ENCODE data around the gene CLIC2. TPM values are rescaled to one million over a fixed set of nuclear protein-coding genes. Genes with fewer than 3 reads are reported as not detected.
"Not testable (repeated sequence)": the region's sequence is repeated elsewhere in the genome, so short reads cannot be mapped to it uniquely, and the experiment has no call there.

CLIC2 gene
- 17.0 TPM for total RNA-seq
- long read RNA-seq, partial matches to known transcripts, result 1 of 3 reads
- long read RNA-seq, other reads (novel, unspliced or antisense), result 0 of 3 reads

- peak; percentile 81 for ATAC-seq
- intact Hi-C loops (cut with DNase I), result no loop called here
- DNase-seq (ENCODE audit: missing footprints), result no peak
Measured at GRCh38 chrX:155334486-155335336, at the start of gene CLIC2. TSS of gene CLIC2 (minus strand) at chrX:155334614. CDS start at chrX:155334427, 187 bp downstream.

DNA sequence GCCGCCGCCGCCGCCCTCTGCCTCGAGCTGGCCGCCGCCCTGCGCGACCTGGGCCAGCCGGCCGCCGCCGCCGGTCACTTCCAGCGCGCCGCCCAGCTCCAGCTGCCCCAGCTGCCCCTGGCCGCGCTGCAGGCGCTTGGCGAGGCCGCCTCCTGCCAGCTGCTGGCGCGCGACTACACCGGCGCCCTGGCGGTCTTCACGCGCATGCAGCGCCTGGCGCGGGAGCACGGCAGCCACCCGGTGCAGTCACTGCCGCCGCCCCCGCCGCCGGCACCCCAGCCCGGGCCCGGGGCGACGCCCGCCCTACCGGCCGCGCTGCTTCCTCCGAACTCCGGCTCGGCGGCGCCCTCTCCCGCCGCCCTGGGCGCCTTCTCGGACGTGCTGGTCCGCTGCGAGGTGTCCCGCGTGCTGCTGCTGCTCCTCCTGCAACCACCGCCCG, 48.1 kb upstream of the CLIC2 start:
- intact Hi-C loops (cut with DNase I); DNase-seq (ENCODE audit: missing footprints): not testable (repeated sequence)
- ATAC-seq, result peak; percentile 64

- ATAC-seq, result peak; percentile 89
- intact Hi-C loops (cut with DNase I); DNase-seq (ENCODE audit: missing footprints): not testable (repeated sequence)
Measured at GRCh38 chrX:155381843-155382528, 47.6 kb upstream of the CLIC2 start, which contains the start of gene F8A2. TSS of gene F8A2 (plus strand) at chrX:155382095. CDS start at chrX:155382115, 20 bp downstream.

DNA sequence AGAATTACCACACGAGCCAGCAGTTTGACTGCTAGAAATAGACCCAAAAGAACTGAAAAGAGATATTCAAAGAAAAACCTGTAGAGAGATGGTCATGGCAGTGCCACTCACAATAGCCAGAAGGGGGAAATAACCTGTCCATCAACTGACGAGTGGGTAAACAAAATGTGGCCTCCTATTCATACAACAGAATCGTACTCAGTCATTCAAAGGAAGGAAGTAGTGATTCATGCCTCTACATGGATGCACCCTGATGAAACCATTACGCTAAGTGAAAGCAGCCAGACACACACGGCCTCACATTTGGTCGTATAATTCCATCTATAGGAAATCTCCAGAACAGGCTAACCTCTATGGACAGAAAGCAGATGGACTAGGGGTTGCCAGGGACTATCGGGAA, 45.4 kb upstream of the CLIC2 start:
- intact Hi-C loops (cut with DNase I); ATAC-seq; DNase-seq (ENCODE audit: missing footprints): not testable (repeated sequence)

DNA sequence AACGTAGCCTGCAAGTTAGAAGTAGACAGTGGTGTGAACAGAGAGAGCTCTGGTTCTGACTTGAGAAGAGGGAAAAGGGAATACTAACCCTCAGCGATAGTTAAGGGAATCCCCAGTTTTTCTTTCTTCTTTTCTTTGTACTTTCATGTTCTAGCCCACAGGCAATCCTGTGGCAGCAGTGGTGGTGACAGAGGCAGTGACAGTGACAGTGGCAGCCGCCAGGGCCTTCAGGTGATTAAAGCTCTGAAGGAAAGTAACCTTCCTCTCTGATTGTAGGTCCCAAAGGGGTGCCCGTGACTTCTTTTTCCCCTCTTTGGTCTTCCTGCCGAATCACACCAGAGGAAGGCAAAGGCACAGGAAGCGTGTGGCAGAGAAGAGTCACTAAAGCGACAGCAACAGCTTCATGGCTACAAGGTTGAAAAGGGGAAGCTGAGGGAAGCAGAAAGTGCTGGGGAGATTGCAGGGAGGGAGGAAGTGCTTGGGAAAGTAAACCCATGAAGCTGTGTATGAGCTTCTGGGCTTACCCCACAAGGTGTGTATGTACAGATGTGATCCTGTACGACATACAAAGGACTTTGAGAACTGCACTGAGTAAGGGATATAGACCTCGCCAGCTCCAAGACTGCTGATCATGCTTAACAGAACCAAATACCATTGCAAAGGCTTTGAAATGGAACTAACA, 39.5 kb upstream of the CLIC2 start:
- intact Hi-C loops (cut with DNase I); DNase-seq (ENCODE audit: missing footprints): not testable (repeated sequence)
- ATAC-seq, result peak; percentile 13

- not testable (repeated sequence) for DNase-seq (ENCODE audit: missing footprints); ATAC-seq
Measured at GRCh38 chrX:155363712-155364111, 29.3 kb upstream of the CLIC2 start.

GRCh38 chrX:155349448-155349847, 15.0 kb upstream of the CLIC2 start:
- DNase-seq (ENCODE audit: missing footprints); intact Hi-C loops (cut with DNase I); ATAC-seq: not testable (repeated sequence)

More at GRCh38 chrX:155363712-155364111, 29.3 kb upstream of the CLIC2 start:
- intact Hi-C loops (cut with DNase I), result not testable (repeated sequence)

DNA sequence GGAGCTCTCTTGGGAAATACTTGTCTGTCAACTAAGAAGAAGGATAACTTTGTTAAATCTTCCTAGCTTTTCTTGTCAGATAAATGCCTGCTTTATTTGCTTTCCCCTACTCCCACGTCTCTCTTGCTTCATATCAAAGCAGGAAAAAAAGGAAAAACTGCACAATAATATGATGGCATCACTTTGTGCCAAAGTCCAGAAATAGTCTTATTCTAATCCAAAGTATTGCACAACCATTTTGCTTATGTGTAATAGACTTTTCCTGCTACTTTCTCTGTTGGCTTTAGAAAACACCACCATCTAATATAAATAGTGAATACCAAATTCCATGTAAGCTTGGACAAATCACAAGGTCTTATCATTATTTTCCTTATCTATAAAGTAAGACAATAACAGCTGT, 11.3 kb upstream of the CLIC2 start:
- intact Hi-C loops (cut with DNase I); DNase-seq (ENCODE audit: missing footprints); ATAC-seq: not testable (repeated sequence)

DNA sequence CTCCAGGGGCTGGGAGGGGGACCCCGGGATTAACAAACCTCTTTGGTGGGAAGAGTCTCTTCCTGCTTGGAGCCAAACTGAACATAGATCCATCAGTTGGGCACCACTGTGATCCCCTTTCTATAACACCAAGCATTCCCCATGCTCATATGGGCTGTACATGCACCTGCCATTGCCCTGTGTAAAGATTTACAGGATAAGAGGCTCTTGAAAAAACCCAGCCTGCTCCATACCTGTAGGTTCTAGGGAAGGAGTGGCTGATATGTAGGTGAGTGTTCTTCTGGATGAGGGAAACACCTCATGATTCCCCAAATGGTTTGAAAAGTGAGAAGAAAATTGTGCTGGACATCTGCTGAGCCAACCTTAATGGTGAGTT, 911 bp upstream of the CLIC2 start:
- DNase-seq (ENCODE audit: missing footprints); intact Hi-C loops (cut with DNase I); ATAC-seq: not testable (repeated sequence)

DNA sequence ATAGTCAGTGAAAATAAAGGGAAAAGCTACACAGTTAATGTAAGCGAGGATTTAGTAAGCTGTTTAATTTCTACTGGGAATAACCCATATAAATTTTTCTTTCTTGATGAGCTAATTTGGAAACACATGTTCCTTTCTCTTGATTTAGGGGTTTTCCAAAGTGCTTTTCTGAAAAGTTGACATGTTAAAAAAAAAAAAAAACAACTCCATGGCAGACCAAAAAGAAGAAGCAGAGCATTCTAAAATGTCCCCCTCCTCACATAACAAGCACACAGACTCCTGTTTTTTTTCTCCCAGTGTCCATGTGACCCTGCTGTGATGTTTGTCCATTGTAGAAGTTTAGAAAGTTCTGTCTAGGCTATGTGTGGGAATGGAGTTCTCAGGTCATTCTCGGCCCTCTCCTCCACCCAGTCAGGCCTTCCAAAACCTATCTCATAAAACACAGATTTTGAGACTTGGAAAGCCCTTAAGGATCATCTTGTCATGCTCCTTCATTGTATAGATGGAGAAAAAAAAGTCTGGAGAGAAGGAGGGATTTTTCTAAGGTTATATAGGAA, 792 bp downstream of the CLIC2 start:
- DNase-seq (ENCODE audit: missing footprints) (no peak), ATAC-seq (no peak)
- intact Hi-C loops (cut with DNase I), result no loop called here

- intact Hi-C loops (cut with DNase I), result no loop called here
- no peak for DNase-seq (ENCODE audit: missing footprints)
- no peak for ATAC-seq
Measured at GRCh38 chrX:155330992-155331391, 3.4 kb downstream of the CLIC2 start.

DNA sequence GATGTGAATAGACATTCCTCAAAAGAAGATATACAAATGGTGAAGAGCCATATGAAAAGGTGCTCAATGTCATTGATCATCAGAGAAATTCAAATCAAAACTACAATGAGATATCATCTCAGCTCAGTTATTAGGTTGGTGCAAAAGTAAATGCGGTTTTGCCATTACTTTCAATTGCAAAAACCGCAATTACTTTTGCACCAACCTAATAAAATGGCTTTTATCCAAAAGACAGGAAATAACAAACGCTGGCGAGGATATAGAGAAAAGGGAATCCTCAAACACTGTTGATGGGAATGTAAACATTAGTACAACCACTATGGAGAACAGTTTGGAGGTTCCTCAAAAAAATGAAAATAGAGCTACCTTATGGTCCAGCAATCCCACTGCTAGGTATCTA, 5.1 kb downstream of the CLIC2 start:
- DNase-seq (ENCODE audit: missing footprints), result no peak
- no peak for ATAC-seq
- intact Hi-C loops (cut with DNase I), result no loop called here

DNA sequence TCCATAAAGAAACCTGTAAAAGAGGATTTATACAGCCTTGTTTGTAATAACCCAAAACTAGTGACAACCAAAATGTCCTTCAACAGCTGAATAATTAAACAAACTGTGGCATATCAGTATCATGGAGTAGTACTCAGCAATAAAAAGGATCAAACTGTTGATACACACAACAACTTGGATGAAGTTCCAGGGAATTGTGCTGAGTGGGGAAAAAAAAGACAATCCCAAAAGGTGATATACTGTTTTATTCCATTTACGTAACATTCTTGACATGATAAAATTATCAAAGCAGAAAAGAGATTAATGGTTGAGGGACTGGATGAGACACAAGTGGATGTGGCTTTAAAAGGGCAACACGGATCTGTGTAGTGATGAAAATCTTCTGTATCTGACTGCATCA, 7.8 kb downstream of the CLIC2 start:
- DNase-seq (ENCODE audit: missing footprints), result no peak
- intact Hi-C loops (cut with DNase I), result no loop called here
- ATAC-seq, result no peak

DNA sequence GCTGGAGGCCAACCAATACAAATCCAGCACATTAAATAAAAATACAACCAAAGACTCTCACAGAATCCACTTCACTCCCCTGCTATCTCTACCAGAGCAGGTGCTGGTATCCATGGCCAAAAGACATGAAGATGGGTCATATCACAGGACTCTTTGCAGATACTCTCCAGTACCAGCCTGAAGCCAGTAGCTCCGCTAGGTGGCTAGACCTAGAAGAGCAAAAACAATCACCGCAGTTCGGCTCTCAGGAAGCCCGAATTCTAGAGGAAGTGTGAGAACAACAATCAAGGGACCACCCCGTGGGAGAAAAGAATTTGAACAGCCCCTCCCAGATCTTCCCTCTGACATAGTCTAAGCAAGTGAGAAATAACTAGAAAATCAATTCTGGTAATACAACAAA, 20.2 kb downstream of the CLIC2 start:
- DNase-seq (ENCODE audit: missing footprints), result no peak
- intact Hi-C loops (cut with DNase I), result no loop called here
- no peak for ATAC-seq

GRCh38 chrX:155313766-155314165, 20.6 kb downstream of the CLIC2 start:
- intact Hi-C loops (cut with DNase I), result no loop called here
- ATAC-seq, result no peak
- DNase-seq (ENCODE audit: missing footprints), result no peak

DNA sequence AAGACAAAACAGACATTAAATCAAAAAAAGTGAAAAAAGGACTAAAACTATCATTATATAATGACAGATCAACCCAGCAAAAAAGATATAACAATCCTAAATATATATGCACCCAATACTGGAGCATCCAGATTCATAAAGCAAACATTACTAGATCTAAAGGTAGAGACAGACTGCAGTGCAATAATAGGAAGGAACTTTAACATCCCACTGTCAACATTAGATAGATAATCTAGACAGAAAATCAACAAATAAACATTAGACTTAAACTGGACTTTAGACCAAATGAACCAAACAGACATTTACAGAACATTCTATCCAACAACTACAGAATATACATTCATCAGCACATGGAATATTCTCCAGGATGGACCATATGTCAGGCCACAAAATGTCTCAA, 40.6 kb downstream of the CLIC2 start:
- intact Hi-C loops (cut with DNase I), result no loop called here

GRCh38 chrX:155279873-155280272, 54.5 kb downstream of the CLIC2 start:
- DNase-seq (ENCODE audit: missing footprints), result no peak
- intact Hi-C loops (cut with DNase I), result no loop called here
- ATAC-seq, result no peak

More for the DNA sequence above, 40.6 kb downstream of the CLIC2 start:
- DNase-seq (ENCODE audit: missing footprints) (no peak), ATAC-seq (no peak)

DNA sequence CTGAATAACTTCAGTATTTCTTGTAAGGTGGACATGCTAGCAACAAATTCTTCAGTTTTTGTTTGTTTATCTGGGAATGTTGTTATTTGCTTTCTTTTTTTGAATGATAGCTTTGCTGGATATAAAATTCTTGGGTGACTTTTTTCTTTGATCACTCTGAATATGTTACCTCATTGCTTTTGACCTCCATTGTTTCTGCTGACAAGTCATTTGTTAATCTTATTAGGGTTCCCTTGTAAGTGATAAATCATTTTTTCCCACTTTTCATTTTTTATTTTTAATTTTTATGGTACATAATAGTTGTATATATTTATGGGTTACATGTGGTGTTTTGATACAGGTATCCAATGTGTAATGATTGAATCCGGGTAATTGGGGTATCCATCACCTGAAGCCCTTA, 63.4 kb downstream of the CLIC2 start:
- intact Hi-C loops (cut with DNase I), result no loop called here
- no peak for ATAC-seq
- DNase-seq (ENCODE audit: missing footprints), result no peak

DNA sequence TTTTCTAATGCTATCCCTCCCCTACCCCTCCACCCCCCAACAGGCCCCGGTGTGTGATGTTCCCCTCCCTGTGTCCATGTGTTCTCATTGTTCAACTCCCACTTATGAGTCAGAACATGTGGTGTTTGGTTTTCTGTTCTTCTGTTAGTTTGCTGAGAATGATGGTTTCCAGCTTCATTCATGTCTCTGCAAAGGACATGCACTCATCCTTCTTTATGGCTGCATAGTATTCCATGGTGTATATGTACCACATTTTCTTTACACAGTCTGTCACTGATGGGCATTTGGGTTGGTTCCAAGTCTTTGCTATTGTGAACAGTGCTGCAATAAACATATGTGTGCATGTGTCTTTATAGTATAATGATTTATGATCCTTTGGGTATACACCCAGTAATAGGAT, 66.4 kb downstream of the CLIC2 start:
- intact Hi-C loops (cut with DNase I); DNase-seq (ENCODE audit: missing footprints); ATAC-seq: not testable (repeated sequence)
